Esophagus muscularis mucosa (tissue), 4 donors: Measurements from ENCODE around the gene NPTN. TPM values are rescaled to one million over a fixed set of nuclear protein-coding genes. Genes with fewer than 3 reads are reported as not detected.

Source experiments
- DNase-seq: peaks from one replicate; pipeline ENCODE4 v3.0.0-alpha.2; 2017; ENCODE audit errors: extremely low spot score
- H3K27ac ChIP-seq, 4 donors: fragments of 200-600 bp; sonication (generic); replicated peaks in 1 of 4; 1 replicate in 3 of 4; 2 replicates in 1 of 4; pipeline ENCODE4 v1.5.1; 2016 to 2019; ENCODE audit warnings: mild to moderate bottlenecking in 1 of 4
- H3K27me3 ChIP-seq, 4 donors: fragments of 200-600 bp; sonication (generic); one replicate each; pipeline versions ENCODE4 v1.5.1 to v1.6.0; 2016 to 2019
- H3K36me3 ChIP-seq, 4 donors: fragments of 200-600 bp; sonication (generic); one replicate each; pipeline ENCODE4 v1.5.1; 2016 to 2019
- H3K4me1 ChIP-seq, 4 donors: fragments of 200-600 bp; sonication (generic); one replicate each; pipeline ENCODE4 v1.5.1; 2016 to 2019
- H3K4me3 ChIP-seq, 4 donors: fragments of 200-600 bp; sonication (generic); 1 replicate in 2 of 4; 2 replicates in 2 of 4; pipeline ENCODE4 v1.5.1; 2016 to 2019; ENCODE audit warnings: mild to moderate bottlenecking in 4 of 4, moderate library complexity in 1 of 4
- H3K9me3 ChIP-seq, 4 donors: fragments of 200-600 bp; sonication (generic); 1 replicate in 3 of 4; 2 replicates in 1 of 4; pipeline ENCODE4 v1.5.1; 2016 to 2019
- EP300 ChIP-seq: sonication (generic); formaldehyde crosslinking; IDR thresholded peaks from one replicate; pipeline ENCODE4 v1.6.1; 2017; ENCODE audit warnings: antibody characterized with exemption
- POLR2A ChIP-seq: fragments of 450-650 bp; IDR thresholded peaks from one replicate; pipeline ENCODE4 v1.6.1; 2017; ENCODE audit warnings: antibody characterized with exemption, moderate library complexity, mild to moderate bottlenecking, low read depth
- POLR2AphosphoS5 ChIP-seq, 2 donors: sonication (generic); formaldehyde crosslinking; IDR thresholded peaks; one replicate each; pipeline ENCODE4 v1.6.1; 2017; ENCODE audit warnings: antibody characterized with exemption in 2 of 2
- WGBS: methylation state at CpG from one replicate; pipeline ENCODE4 v1.1.5; 2018; 5-methylcytosine and 5-hydroxymethylcytosine counted together
- intact Hi-C: fragments of 100-400 bp; cut with DNase I; formaldehyde crosslinking; loops from one replicate; pipeline ENCODE4 v1.15.1; 2023
- total RNA-seq, 4 donors: library from RNA; depleted of rRNA; stranded (reverse); fragments of >200 nt; gene quantifications; one replicate each; pipeline versions ENCODE4 v1.1.0 to v1.2.1, GENCODE V29; 2016
- TF ChIP-seq, protein P1 (sequence below), 3 experiments: fragments of 200-600 bp in 2 of 3; fragments of 450-650 bp in 1 of 3; sonication (generic) in 2 of 3; IDR thresholded peaks; one replicate each; pipeline ENCODE4 v1.5.1; 2017 to 2019; ENCODE audit warnings: antibody characterized with exemption in 3 of 3, mild to moderate bottlenecking in 2 of 3, moderate library complexity in 1 of 3

NPTN gene
- total RNA-seq, 4 donors from 2014 or later: 218 to 281 (median 246) TPM

GRCh38 chr15:73589766-73590165 is 43.4 kb downstream of the NPTN start:
- H3K27ac ChIP-seq: no peak overlapping the region
- 94% methylated on average over 1 of the region's 1 CpG for WGBS
- no peaks in the 10 kb centered on the region for H3K9me3 ChIP-seq
- H3K27me3 ChIP-seq: no peaks in the 10 kb centered on the region
- TF ChIP-seq POLR2A (no peak), POLR2AphosphoS5 (IDR thresholded peaks at IDR 0.05) (no peak), EP300 (no peak)
- TF ChIP-seq, protein P1, sequence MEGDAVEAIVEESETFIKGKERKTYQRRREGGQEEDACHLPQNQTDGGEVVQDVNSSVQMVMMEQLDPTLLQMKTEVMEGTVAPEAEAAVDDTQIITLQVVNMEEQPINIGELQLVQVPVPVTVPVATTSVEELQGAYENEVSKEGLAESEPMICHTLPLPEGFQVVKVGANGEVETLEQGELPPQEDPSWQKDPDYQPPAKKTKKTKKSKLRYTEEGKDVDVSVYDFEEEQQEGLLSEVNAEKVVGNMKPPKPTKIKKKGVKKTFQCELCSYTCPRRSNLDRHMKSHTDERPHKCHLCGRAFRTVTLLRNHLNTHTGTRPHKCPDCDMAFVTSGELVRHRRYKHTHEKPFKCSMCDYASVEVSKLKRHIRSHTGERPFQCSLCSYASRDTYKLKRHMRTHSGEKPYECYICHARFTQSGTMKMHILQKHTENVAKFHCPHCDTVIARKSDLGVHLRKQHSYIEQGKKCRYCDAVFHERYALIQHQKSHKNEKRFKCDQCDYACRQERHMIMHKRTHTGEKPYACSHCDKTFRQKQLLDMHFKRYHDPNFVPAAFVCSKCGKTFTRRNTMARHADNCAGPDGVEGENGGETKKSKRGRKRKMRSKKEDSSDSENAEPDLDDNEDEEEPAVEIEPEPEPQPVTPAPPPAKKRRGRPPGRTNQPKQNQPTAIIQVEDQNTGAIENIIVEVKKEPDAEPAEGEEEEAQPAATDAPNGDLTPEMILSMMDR (IDR thresholded peaks at IDR 0.05): no peak
- H3K4me3 ChIP-seq: no peak overlapping the region
- H3K4me1 ChIP-seq: peaks cover 16 to 52% (median 32%) of the 10 kb centered on the region in 4 donors
- no peak for DNase-seq
- intact Hi-C loops: no loop called here
- H3K36me3 ChIP-seq: peaks cover 18 to 75% (median 54%) of the 10 kb centered on the region in 4 donors

GRCh38 chr15:73585871-73586654 is 47.1 kb downstream of the NPTN start:
- Histone ChIP-seq H3K9me3 (no peaks in the 10 kb centered on the region), H3K27me3 (no peaks in the 10 kb centered on the region), H3K4me3 (no peak overlapping the region), H3K36me3 (peaks cover 18 to 98% (median 79%) of the 10 kb centered on the region in 4 donors), H3K4me1 (peaks cover 0 to 38% (median 19%) of the 10 kb centered on the region in 4 donors), H3K27ac (no peak overlapping the region)
- no peak for TF ChIP-seq POLR2AphosphoS5 (IDR thresholded peaks at IDR 0.05)
- TF ChIP-seq, protein P1 (IDR thresholded peaks at IDR 0.05): no peak
- no peak for TF ChIP-seq EP300
- TF ChIP-seq POLR2A: no peak
- intact Hi-C loops: no loop called here
- 79% methylated on average over 5 of the region's 5 CpGs for WGBS
- DNase-seq: no peak

DNA sequence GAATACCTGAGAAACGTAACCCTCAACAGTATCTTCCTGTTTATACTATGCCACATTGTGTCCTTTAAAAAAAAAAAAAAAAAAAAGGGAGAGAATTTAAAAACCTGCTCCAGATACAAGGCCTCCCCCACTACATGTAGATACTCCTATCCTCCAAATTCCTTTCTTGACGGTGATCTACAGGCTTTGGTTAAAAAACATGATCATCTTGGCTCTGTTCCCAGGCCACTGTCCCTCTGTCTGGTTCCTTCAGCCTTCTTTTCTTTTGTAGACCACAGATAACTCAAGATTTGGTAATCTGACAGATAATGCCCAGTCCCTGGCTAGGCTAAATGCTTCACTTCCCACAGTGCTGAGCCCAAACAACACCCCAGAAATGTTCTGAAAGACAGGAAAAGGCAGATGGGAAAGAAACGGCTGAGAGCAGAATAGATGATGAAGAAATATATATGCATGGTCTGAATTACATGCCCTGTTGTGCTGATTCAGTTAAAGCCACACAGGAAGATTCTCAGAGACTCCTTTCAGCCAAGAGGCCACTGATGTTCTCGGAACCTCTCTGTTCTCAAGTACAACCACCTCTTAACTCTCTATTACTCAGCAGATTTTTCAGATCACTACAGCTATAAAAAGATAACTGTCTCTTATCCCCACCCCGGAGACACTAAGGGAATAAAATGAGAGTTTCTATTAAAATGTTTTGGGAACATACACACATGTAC is 48.3 kb downstream of the NPTN start:
- DNase-seq: no peak
- Histone ChIP-seq H3K4me3 (no peak overlapping the region), H3K27me3 (no peaks in the 10 kb centered on the region), H3K9me3 (no peaks in the 10 kb centered on the region), H3K36me3 (peaks cover 18 to 93% (median 81%) of the 10 kb centered on the region in 4 donors), H3K27ac (peak overlapping the region in 3 of 4 donors; percentile 1 to 31 (median 28)), H3K4me1 (peaks cover 0 to 35% (median 19%) of the 10 kb centered on the region in 4 donors)
- 54% methylated on average over 5 of the region's 5 CpGs for WGBS
- TF ChIP-seq, protein P1 (IDR thresholded peaks at IDR 0.05): no peak
- no peak for TF ChIP-seq POLR2AphosphoS5 (IDR thresholded peaks at IDR 0.05)
- no peak for TF ChIP-seq POLR2A
- no peak for TF ChIP-seq EP300
- intact Hi-C loops: no loop called here

DNA sequence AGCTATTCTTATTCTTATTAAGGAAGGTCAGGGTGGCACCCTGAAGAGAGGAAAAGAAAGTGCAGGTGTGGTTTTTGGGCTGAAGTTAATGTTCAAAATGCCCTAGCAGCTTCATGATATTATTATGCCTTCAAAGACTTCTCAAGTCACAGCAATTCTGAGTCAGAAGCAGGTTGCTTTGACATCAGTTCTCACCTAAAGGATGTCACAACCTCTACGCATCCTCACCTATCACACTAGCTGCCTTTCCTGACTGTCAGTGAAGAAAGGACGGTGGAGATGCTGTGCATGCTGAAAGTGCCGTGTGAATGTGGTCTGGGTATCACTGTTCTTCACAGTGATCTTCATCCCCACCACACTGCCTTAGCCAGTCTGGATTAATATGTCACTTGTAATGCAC is 49.6 kb downstream of the NPTN start:
- Histone ChIP-seq H3K9me3 (no peaks in the 10 kb centered on the region), H3K4me1 (peaks cover 0 to 29% (median 19%) of the 10 kb centered on the region in 4 donors), H3K4me3 (no peak overlapping the region), H3K27me3 (no peaks in the 10 kb centered on the region), H3K27ac (no peak overlapping the region), H3K36me3 (peaks cover 11 to 93% (median 78%) of the 10 kb centered on the region in 4 donors)
- TF ChIP-seq, protein P1 (IDR thresholded peaks at IDR 0.05): no peak
- TF ChIP-seq POLR2AphosphoS5 (IDR thresholded peaks at IDR 0.05) (no peak), POLR2A (no peak), EP300 (no peak)
- no peak for DNase-seq
- intact Hi-C loops: no loop called here
- 85% methylated on average over 3 of the region's 3 CpGs for WGBS
